GM18909 (cell line): ENCODE data around the gene POLE2.
"Not testable (repeated sequence)": the region's sequence is repeated elsewhere in the genome, so short reads cannot be mapped to it uniquely, and the experiment has no call there.

ENCODE experiments used
- ATAC-seq: cut with Tn5 transposase; IDR thresholded peaks from one replicate; pipeline ENCODE4 v1.9.1; 2021; ENCODE audit warnings: mild to moderate bottlenecking; ENCODE audit not compliant: unreplicated experiment, poor library complexity

Gene POLE2

GRCh38 chr14:49620182-49621113, 67.6 kb downstream of the POLE2 start, which contains the start of the genes MGAT2 and RPL36AL:
Gene MGAT2 (plus strand): TSS chr14:49620799. CDS start chr14:49621269, 470 bp downstream.
Gene RPL36AL (minus strand): TSS chr14:49620626. CDS start chr14:49619104, 1,522 bp downstream.
- peak; percentile 94 for ATAC-seq

DNA sequence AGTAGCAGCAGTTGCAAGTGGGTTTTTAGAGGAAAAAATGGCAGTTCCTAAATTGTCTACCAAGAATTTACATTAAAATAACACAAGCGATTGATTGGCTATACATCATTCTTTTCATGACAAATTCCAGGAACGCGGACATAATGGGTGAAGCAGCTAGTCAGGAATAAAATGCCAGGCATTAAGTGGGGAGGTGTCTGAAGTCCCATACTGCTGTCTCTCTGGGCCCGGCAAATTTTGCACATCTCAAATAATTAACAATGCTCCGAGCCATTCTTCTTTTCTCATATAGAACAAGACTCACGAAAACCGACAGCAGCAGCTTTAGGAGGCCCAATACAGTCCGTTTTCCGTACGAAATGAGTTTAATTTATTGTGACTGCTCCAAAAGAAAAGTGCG, 68.3 kb downstream of the POLE2 start:
- ATAC-seq: no peak

DNA sequence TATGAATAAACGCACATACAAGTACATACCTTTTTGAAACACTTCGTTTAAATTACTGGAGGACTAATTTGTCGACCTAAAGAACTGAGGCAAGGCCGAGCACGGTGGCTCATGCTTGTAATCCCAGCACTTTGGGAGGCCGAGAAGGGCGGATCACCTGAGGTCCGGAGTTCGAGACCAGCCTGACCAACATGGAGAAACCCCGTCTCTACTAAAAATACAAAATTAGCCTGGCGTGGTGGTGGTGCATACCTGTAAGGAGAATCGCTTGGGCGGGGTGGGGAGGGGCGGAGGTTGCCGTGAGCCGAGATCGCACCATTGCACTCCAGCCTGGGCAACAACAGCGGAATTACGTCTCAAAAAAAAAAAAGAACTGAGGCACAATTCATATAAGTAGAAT, 68.7 kb downstream of the POLE2 start:
- not testable (repeated sequence) for ATAC-seq

DNA sequence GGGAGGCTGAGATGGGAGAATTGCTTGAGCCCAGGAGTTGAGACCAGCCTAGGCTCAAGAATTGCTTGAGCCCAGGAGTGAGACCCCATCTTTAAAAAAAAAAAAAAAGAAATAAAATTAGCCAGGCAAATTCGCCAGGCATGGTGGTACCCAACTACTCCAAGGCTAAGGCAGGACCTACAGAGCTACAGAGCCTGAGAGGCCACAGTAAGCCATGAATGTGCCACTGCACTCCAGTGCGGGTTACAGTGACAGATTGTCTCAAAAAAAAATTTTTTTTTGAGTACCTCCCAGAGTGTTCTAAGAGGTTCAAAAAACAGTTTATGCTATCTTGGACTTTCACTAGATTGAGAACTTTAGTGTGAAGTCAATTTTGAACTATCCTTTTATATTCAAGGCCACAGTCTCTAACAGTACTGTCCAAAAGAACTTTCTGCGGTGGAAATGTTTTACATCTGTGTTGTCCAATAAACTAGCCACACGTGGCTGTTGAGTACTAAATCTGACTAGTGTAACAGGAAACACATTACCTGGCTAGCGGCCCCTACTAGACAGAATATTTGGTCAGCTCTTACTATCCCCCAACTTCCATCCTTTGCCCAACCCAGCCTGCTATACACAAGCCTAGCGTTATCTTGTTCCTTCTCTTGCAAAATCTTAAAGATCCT, 70.0 kb downstream of the POLE2 start:
- no peak for ATAC-seq

DNA sequence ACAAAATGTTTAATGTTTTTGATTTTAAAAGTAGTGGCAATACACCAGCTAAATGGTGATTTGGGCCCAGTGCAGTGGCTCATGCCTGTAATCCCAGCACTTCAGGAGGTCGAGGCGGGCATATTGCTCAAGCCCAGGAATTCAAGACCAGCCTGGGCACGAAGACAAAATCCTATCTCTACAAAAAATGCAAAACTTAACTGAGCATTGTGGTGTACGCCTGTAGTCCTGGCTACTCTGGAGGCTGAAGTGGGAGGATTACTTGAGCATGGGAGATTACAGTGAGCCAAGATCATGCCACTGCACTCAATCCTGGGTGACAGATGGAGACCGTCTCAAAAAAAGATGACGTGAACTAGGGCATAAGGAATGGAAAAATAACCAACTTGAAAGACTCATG, 72.2 kb downstream of the POLE2 start:
- no peak for ATAC-seq

DNA sequence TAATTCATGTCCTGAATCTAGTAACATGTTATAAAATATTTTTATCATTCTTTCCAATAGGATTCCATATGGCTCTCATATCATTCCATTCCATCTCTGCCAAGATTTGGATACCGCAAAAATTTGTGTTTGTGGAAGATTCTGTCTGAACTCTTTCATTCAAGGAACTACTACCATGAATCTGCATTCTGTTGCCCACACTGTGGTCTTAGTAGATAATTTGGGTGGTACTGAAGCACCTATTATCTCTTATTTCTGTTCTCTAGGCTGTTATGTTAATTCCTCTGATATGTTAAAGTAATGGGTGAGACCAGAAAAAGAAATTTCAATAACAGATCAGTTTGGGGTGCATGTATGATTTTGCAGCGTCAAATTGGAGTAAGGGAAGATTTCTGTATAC, 73.8 kb downstream of the POLE2 start:
- no peak for ATAC-seq

GRCh38 chr14:49612671-49613070, 75.3 kb downstream of the POLE2 start:
- no peak for ATAC-seq

- no peak for ATAC-seq
Measured at GRCh38 chr14:49612251-49612650, 75.8 kb downstream of the POLE2 start.

- ATAC-seq: no peak
Measured at GRCh38 chr14:49607583-49607982, 80.4 kb downstream of the POLE2 start.

DNA sequence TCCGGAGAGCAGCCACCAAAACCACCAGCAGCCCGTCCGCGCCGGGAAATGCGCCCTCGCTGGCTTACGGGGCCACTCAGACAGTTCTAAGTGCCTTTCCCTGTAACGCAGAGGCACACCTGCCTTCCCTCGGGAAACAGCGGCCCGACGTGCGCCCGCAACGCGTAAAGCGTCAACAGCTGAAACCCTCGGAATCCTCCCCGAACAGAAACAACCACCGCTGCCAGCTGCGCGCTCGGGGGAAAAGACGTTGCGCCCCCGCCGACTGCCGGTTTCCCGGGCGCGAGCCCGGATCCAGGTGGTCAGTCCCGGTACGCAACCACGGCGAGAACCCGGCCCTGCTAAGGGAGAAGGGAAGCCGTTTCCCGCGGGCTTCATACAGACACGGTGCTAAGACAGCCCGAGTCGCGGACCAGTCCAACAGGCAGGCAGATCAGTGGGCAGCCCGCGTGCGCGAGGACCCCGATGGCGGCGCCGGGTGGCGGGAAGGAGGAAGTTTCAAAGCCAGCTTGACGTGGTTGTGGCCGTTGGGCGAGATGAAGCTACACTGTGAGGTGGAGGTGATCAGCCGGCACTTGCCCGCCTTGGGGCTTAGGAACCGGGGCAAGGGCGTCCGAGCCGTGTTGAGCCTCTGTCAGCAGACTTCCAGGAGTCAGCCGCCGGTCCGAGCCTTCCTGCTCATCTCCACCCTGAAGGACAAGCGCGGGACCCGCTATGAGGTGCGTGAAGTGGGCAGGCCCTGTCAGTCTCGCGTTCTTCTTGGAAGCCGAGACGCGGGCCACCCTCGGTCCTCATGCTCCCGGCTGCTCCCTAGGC, 89.3 kb downstream of the POLE2 start, which contains the start of gene LRR1:
Gene LRR1, plus strand, starts transcription at position 456 of the 816 bp plus-strand sequence. Its CDS starts 81 bp downstream, at position 537.
- peak; percentile 60 for ATAC-seq

DNA sequence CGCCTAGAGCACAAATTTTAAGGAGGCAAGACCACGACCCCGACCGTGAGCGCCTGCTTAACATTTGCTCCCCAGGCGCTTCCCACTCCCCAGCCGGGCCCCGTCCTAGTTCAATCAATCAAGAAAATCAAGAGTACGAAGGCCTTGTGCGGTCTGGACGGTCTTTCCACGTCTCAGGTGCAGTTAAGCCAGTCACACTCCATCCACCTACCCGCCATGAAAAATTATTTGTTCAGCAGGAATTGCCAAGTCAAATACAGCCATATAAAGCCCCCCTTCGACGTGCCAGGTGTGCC, 89.9 kb downstream of the POLE2 start:
- peak; percentile 0 for ATAC-seq

GRCh38 chr14:49594347-49595091, 93.5 kb downstream of the POLE2 start:
- peak; percentile 22 for ATAC-seq
